HPDE6-E6E7 (cell line): Measurements from ENCODE around the gene KIFC3.
A peak's percentile ranks its signal among the peaks of the same experiment; 100 is the strongest.
"Not testable (repeated sequence)": the region's sequence is repeated elsewhere in the genome, so short reads cannot be mapped to it uniquely, and the experiment has no call there.

Experiments
- DNase-seq: peaks from one replicate; pipeline ENCODE4 v3.0.0; 2011; ENCODE audit warnings: missing footprints; ENCODE audit errors: extremely low spot score

Gene KIFC3

GRCh38 chr16:57802341-57803133 lies at the start of gene KIFC3:
KIFC3 (minus strand) TSS chr16:57802491; CDS start chr16:57798243, 4,248 bp downstream.
- no peak for DNase-seq

GRCh38 chr16:57848181-57848580 lies 45.9 kb upstream of the KIFC3 start:
- no peak for DNase-seq

- not testable (repeated sequence) for DNase-seq
Measured at GRCh38 chr16:57846931-57847330, 44.6 kb upstream of the KIFC3 start.

- no peak for DNase-seq
Measured at GRCh38 chr16:57846078-57846697, 43.9 kb upstream of the KIFC3 start.

GRCh38 chr16:57845115-57845514 lies 42.8 kb upstream of the KIFC3 start:
- DNase-seq = no peak

GRCh38 chr16:57844416-57845030 lies 42.2 kb upstream of the KIFC3 start:
- no peak for DNase-seq

GRCh38 chr16:57843400-57843799 lies 41.1 kb upstream of the KIFC3 start:
- no peak for DNase-seq

GRCh38 chr16:57842601-57843000 lies 40.3 kb upstream of the KIFC3 start:
- no peak for DNase-seq

GRCh38 chr16:57840833-57841232 lies 38.5 kb upstream of the KIFC3 start:
- no peak for DNase-seq

GRCh38 chr16:57838161-57838560 lies 35.9 kb upstream of the KIFC3 start:
- no peak for DNase-seq

GRCh38 chr16:57837305-57838125 lies 35.2 kb upstream of the KIFC3 start:
- no peak for DNase-seq

GRCh38 chr16:57835439-57835838 lies 33.1 kb upstream of the KIFC3 start:
- DNase-seq = peak; percentile 86

- DNase-seq = peak; percentile 98
Measured at GRCh38 chr16:57834936-57835335, 32.6 kb upstream of the KIFC3 start.

GRCh38 chr16:57830890-57831484 lies 28.7 kb upstream of the KIFC3 start:
- no peak for DNase-seq

GRCh38 chr16:57829969-57830360 lies 27.7 kb upstream of the KIFC3 start:
- DNase-seq = no peak

GRCh38 chr16:57828272-57829161 lies 26.2 kb upstream of the KIFC3 start:
- no peak for DNase-seq

GRCh38 chr16:57826706-57827625 lies 24.7 kb upstream of the KIFC3 start:
- DNase-seq = no peak

GRCh38 chr16:57826052-57826451 lies 23.8 kb upstream of the KIFC3 start:
- no peak for DNase-seq

GRCh38 chr16:57825298-57826044 lies 23.2 kb upstream of the KIFC3 start:
- no peak for DNase-seq
